ENCODE results near the gene PASD1. TPM values are rescaled to one million over a fixed set of nuclear protein-coding genes. Genes with fewer than 3 reads are reported as not detected.

PASD1 gene
- total RNA-seq, 6 experiments from 2014 or later, result not detected

DNA sequence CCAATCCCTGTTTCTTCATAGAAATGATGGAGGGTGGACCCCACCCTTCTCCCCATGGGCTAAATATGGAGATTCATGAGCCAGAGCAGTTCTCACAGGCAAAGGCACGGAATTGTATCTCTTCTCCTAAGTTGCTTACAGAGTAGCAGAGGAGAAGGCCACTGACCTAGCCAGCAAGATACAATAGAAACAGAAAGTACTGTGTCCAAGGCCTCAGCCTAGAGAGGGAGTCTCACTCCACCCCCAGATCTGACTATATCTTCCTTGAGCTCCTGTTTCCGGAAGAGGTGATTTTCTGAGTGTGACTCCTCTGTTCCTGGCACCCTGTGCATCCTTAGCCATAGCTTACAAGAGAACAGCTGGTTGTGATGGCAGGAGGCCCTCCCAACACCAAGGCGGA is 152.3 kb downstream of the PASD1 start, which contains the start of gene FATE1:
TSS of gene FATE1 (plus strand) at position 284 of the 400 bp plus-strand sequence. CDS start at position 369, 85 bp downstream.
- H3K27ac Mint-ChIP-seq, result no peak within 1 kb of the TSS
- no peak within 1 kb of the TSS for H3K4me3 Mint-ChIP-seq
- H3K36me3 Mint-ChIP-seq (ENCODE audit: low read depth), result no peaks in the 10 kb centered on the region
- TF ChIP-seq, protein P1, sequence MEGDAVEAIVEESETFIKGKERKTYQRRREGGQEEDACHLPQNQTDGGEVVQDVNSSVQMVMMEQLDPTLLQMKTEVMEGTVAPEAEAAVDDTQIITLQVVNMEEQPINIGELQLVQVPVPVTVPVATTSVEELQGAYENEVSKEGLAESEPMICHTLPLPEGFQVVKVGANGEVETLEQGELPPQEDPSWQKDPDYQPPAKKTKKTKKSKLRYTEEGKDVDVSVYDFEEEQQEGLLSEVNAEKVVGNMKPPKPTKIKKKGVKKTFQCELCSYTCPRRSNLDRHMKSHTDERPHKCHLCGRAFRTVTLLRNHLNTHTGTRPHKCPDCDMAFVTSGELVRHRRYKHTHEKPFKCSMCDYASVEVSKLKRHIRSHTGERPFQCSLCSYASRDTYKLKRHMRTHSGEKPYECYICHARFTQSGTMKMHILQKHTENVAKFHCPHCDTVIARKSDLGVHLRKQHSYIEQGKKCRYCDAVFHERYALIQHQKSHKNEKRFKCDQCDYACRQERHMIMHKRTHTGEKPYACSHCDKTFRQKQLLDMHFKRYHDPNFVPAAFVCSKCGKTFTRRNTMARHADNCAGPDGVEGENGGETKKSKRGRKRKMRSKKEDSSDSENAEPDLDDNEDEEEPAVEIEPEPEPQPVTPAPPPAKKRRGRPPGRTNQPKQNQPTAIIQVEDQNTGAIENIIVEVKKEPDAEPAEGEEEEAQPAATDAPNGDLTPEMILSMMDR (IDR thresholded peaks at IDR 0.05), result no peak
- H3K27me3 Mint-ChIP-seq (ENCODE audit: insufficient read depth), result peaks cover 4% of the 10 kb centered on the region; the same call in 1 of the 2 replicates
- H3K4me1 Mint-ChIP-seq (ENCODE audit: low read depth), result no peaks in the 10 kb centered on the region
- H3K9me3 Mint-ChIP-seq, result no peaks in the 10 kb centered on the region
- no peak for DNase-seq

DNA sequence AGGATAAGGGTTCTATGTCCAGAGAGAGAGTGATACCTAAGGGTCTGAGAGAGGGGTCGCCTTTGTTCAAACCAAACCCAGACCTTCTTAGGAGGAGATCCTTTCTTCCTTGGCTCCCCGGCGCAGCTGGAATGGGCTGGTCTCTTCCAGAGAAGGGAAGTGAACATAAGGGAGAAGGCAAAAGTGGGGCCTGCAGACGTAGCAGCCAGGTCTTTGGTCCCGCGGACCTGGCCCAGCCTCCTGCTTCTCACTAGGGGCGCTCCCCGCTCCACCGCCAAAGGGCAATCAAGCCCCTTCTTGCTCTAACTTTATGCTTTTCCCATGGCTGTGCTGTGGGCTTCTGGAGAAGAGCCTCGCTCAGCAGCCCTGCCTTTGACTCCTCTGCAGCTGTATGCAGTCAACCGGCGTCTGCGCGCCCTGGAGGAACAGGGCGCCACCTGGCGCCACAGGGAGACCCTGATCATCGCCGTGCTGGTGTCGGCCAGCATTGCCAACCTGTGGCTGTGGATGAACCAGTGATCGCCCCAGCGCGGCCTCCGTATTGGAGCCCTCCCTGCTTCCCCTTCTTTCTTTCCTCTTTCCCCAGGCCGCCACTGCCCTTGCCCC is 158.9 kb downstream of the PASD1 start:
- H3K9me3 Mint-ChIP-seq, result peaks cover 3% of the 10 kb centered on the region; the same call in 1 of the 2 replicates
- DNase-seq, result no peak
- peaks cover 4% of the 10 kb centered on the region; the same call in 1 of the 2 replicates for H3K27me3 Mint-ChIP-seq (ENCODE audit: insufficient read depth)
- H3K27ac Mint-ChIP-seq, result no peak overlapping the region
- no peaks in the 10 kb centered on the region for H3K4me1 Mint-ChIP-seq (ENCODE audit: low read depth)
- H3K4me3 Mint-ChIP-seq, result no peak overlapping the region
- TF ChIP-seq, protein P1 (IDR thresholded peaks at IDR 0.05), result no peak
- no peaks in the 10 kb centered on the region for H3K36me3 Mint-ChIP-seq (ENCODE audit: low read depth)

DNA sequence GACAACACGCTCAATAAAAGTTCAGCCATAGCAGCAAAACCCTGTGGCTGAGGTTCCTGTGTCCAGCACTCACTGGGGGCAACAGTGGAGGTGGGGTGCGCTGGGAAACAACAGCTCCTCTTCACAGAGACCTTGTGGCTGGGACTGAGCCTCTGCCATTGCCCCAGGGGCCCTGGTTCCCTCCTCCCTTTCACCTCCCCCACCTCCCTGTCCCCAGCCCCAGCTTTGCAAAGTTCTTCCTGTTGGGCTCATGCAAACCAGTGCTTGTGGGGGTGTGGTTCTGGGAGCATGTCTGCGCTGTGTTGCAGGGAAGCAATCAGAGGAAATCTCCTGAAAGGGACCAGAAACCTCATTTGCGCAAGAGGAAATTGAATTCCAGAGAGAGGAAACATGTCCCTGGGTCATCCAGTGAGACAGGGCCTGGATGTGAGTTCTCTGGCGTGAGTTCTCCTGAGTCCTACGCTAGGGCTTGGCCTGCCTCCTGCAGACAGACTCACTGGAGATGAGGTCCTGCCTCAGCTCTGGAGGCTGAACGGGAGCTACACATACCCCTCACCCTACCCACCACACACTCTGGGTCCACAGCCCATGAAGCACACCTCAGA is 159.8 kb downstream of the PASD1 start:
- H3K4me3 Mint-ChIP-seq, result no peak overlapping the region
- peaks cover 2% of the 10 kb centered on the region; the same call in 1 of the 2 replicates for H3K27me3 Mint-ChIP-seq (ENCODE audit: insufficient read depth)
- no peaks in the 10 kb centered on the region for H3K4me1 Mint-ChIP-seq (ENCODE audit: low read depth)
- no peak for DNase-seq
- no peak overlapping the region for H3K27ac Mint-ChIP-seq
- H3K36me3 Mint-ChIP-seq (ENCODE audit: low read depth), result no peaks in the 10 kb centered on the region
- TF ChIP-seq, protein P1 (IDR thresholded peaks at IDR 0.05), result no peak
- peaks cover 3% of the 10 kb centered on the region; the same call in 1 of the 2 replicates for H3K9me3 Mint-ChIP-seq

DNA sequence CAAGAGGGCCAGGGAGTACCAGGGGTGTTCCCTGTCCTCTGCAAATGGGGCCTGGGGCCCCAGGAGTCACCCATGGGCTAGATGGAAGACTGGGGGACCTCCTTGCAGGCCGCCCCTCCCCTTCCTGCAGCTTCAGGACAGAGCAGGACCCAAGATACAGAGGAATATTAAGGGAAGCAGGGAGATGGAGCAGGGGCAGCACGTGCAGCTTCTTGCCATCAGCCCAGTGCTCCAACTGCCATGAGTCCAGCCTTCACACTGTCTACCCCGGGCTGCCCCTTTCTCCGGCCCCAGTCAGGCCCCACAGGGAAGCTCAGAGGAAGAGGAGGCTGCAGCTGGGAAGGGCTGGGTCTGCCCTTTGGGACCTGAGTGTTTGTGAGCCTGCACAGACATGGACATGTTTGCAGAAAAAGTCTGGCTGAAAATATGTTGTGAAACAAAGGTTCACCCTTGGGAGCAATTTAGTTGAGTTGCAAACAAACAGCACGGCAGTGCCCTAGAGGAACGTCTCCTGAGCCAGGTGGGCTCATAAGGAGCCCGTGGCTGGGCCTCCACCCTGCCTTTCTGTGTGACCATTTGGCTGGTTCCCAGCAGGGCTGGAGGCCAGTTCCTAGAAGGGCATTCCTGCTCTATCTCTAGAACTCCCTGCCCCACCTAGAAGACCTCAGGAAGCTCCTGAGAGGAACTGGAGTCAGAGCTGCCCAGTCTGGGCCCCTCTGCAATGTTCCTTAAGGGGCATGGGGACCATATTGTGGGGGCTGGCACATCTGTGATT is 161.3 kb downstream of the PASD1 start:
- DNase-seq, result no peak
- TF ChIP-seq, protein P1 (IDR thresholded peaks at IDR 0.05), result no peak
- no peak overlapping the region for H3K4me3 Mint-ChIP-seq
- H3K36me3 Mint-ChIP-seq (ENCODE audit: low read depth), result no peaks in the 10 kb centered on the region
- H3K27ac Mint-ChIP-seq, result no peak overlapping the region
- no peaks in the 10 kb centered on the region for H3K27me3 Mint-ChIP-seq (ENCODE audit: insufficient read depth)
- no peaks in the 10 kb centered on the region for H3K4me1 Mint-ChIP-seq (ENCODE audit: low read depth)
- peaks cover 3% of the 10 kb centered on the region; the same call in 1 of the 2 replicates for H3K9me3 Mint-ChIP-seq

DNA sequence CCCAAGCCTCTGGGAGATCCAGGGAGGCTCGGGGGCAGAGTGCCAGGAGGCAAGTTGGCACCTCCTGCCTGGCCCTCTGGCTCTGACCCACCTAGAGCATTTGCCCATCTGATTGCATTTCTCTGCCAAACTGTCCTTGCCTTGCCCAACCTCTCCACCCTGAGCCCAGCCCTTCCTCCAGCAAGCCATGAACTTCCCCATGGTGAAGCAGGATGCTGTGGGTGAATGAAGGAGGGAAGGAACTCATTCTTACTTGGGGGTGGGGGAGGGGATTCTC is 161.8 kb downstream of the PASD1 start:
- TF ChIP-seq, protein P1 (IDR thresholded peaks at IDR 0.05), result no peak
- DNase-seq, result no peak
- H3K27me3 Mint-ChIP-seq (ENCODE audit: insufficient read depth), result no peaks in the 10 kb centered on the region
- H3K27ac Mint-ChIP-seq, result no peak overlapping the region
- no peaks in the 10 kb centered on the region for H3K4me1 Mint-ChIP-seq (ENCODE audit: low read depth)
- H3K36me3 Mint-ChIP-seq (ENCODE audit: low read depth), result no peaks in the 10 kb centered on the region
- peaks cover 3% of the 10 kb centered on the region; the same call in 1 of the 2 replicates for H3K9me3 Mint-ChIP-seq
- no peak overlapping the region for H3K4me3 Mint-ChIP-seq

Other genes with a start within 250 kb of the PASD1 start
- gene VMA21, start 166.5 kb upstream of the PASD1 start, total RNA-seq (2021; fragmentation: NEBNext Ultra II Directional; extraction: Animal tissue kit (Norgen Biotek cat#: 25700)), result 10 to 100 TPM; 42.1 to 50.4 (median 46.6) TPM
- gene PRRG3, start 131.8 kb downstream of the PASD1 start, total RNA-seq (2021; fragmentation: NEBNext Ultra II Directional; extraction: Animal tissue kit (Norgen Biotek cat#: 25700)), result not detected
- not detected for gene FATE1, start 152.4 kb downstream of the PASD1 start, total RNA-seq (2021; fragmentation: NEBNext Ultra II Directional; extraction: Animal tissue kit (Norgen Biotek cat#: 25700))
- not detected for gene CNGA2, start 171.1 kb downstream of the PASD1 start, total RNA-seq (2021; fragmentation: NEBNext Ultra II Directional; extraction: Animal tissue kit (Norgen Biotek cat#: 25700))

All from HFFc6 (cell line).